Measurements from ENCODE around the gene CEP41.

DNA sequence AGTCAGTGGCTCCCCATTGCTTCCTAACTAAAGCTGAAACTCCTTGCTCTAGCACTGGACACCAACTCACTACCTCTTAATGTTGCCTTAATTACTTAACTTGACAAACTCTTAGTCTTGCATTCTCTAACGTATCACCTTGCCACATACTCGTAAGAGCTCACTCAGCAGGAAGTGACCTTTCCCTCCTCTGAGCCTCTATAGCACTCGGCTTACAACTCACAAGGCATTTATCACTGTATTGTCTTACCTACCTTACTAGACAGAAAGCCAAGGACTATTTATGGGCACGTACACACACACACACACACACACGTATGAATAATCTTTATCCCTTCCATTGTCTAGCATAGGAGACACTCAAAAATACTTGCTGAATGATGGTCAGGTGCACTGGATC is 21.2 kb downstream of the CEP41 start:
- TF ChIP-seq, protein P1, sequence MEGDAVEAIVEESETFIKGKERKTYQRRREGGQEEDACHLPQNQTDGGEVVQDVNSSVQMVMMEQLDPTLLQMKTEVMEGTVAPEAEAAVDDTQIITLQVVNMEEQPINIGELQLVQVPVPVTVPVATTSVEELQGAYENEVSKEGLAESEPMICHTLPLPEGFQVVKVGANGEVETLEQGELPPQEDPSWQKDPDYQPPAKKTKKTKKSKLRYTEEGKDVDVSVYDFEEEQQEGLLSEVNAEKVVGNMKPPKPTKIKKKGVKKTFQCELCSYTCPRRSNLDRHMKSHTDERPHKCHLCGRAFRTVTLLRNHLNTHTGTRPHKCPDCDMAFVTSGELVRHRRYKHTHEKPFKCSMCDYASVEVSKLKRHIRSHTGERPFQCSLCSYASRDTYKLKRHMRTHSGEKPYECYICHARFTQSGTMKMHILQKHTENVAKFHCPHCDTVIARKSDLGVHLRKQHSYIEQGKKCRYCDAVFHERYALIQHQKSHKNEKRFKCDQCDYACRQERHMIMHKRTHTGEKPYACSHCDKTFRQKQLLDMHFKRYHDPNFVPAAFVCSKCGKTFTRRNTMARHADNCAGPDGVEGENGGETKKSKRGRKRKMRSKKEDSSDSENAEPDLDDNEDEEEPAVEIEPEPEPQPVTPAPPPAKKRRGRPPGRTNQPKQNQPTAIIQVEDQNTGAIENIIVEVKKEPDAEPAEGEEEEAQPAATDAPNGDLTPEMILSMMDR (IDR thresholded peaks at IDR 0.05), result no peak
- TF ChIP-seq SMAD4 (CRISPR knock-in tag; IDR thresholded peaks at IDR 0.05), result no peak
